Neutrophil (primary cell): ENCODE results near the gene MFN1.

ENCODE experiments used
- H3K27ac ChIP-seq: fragments of 200-600 bp; sonication (generic); 2 replicates; pipeline ENCODE4 v1.5.1; 2016; ENCODE audit warnings: mild to moderate bottlenecking, moderate library complexity
- H3K27me3 ChIP-seq: fragments of 200-600 bp; sonication (generic); 2 replicates; pipeline ENCODE4 v1.6.0; 2016; ENCODE audit warnings: mild to moderate bottlenecking
- H3K36me3 ChIP-seq: fragments of 200-600 bp; sonication (generic); 2 replicates; pipeline ENCODE4 v1.5.1; 2017
- H3K4me1 ChIP-seq, 2 experiments: fragments of 200-600 bp in 1 of 2; sonication (generic) in 1 of 2; 1 replicate in 1 of 2; 2 replicates in 1 of 2; pipeline versions ENCODE4 v1.5.1 to v1.6.1; 2013 to 2016; ENCODE audit warnings: low read depth in 1 of 2, low read length in 1 of 2, mild to moderate bottlenecking in 1 of 2, moderate library complexity in 1 of 2; ENCODE audit not compliant: control insufficient read depth in 1 of 2, insufficient read depth in 1 of 2
- H3K4me3 ChIP-seq, 2 experiments: fragments of 200-600 bp in 1 of 2; sonication (generic) in 1 of 2; 1 replicate in 1 of 2; 2 replicates in 1 of 2; pipeline ENCODE4 v1.5.1; 2013 to 2016; ENCODE audit warnings: low read depth in 1 of 2, low read length in 1 of 2, mild to moderate bottlenecking in 1 of 2, moderate library complexity in 1 of 2
- H3K9me3 ChIP-seq: fragments of 200-600 bp; sonication (generic); 2 replicates; pipeline ENCODE4 v1.5.1; 2016
- CTCF ChIP-seq: fragments of 200-600 bp; sonication (generic); IDR thresholded peaks from 2 replicates; pipeline ENCODE4 v1.5.1; 2016; ENCODE audit warnings: antibody characterized with exemption

MFN1 gene

GRCh38 chr3:179347345-179348194, at the start of gene MFN1:
Gene MFN1 (plus strand): TSS chr3:179347709. CDS start chr3:179348852, 1,143 bp downstream.
- peaks cover 24% of the 10 kb centered on the region for H3K36me3 ChIP-seq
- H3K27me3 ChIP-seq, result peaks cover 7% of the 10 kb centered on the region
- peak; percentile 36 for TF ChIP-seq CTCF
- H3K4me1 ChIP-seq, result peaks cover 16 to 19% of the 10 kb centered on the region in 2 experiments
- peak within 1 kb of the TSS; percentile 88 for H3K27ac ChIP-seq
- H3K4me3 ChIP-seq, result peak within 1 kb of the TSS; percentile 78 to 79
- no peaks in the 10 kb centered on the region for H3K9me3 ChIP-seq

- no peak for TF ChIP-seq CTCF
- H3K27me3 ChIP-seq, result no peaks in the 10 kb centered on the region
These were observed 49.4 kb upstream of the MFN1 start for GRCh38 chr3:179297971-179298725.

GRCh38 chr3:179299316-179299715, 48.2 kb upstream of the MFN1 start:
- Histone ChIP-seq H3K36me3 (no peaks in the 10 kb centered on the region), H3K4me3 (no peak overlapping the region), H3K9me3 (no peaks in the 10 kb centered on the region), H3K4me1 (no peaks in the 10 kb centered on the region), H3K27me3 (no peaks in the 10 kb centered on the region), H3K27ac (no peak overlapping the region)
- no peak for TF ChIP-seq CTCF

More at GRCh38 chr3:179297971-179298725, 49.4 kb upstream of the MFN1 start:
- H3K4me3 ChIP-seq, result no peak overlapping the region
- no peak overlapping the region for H3K27ac ChIP-seq
- H3K4me1 ChIP-seq, result no peaks in the 10 kb centered on the region
- no peaks in the 10 kb centered on the region for H3K36me3 ChIP-seq
- H3K9me3 ChIP-seq, result no peaks in the 10 kb centered on the region

GRCh38 chr3:179299999-179300613, 47.4 kb upstream of the MFN1 start:
- Histone ChIP-seq H3K4me1 (no peaks in the 10 kb centered on the region), H3K27ac (no peak overlapping the region), H3K9me3 (no peaks in the 10 kb centered on the region), H3K27me3 (no peaks in the 10 kb centered on the region), H3K36me3 (no peaks in the 10 kb centered on the region), H3K4me3 (no peak overlapping the region)
- no peak for TF ChIP-seq CTCF

GRCh38 chr3:179301645-179302044, 45.9 kb upstream of the MFN1 start:
- H3K4me1 ChIP-seq, result no peaks in the 10 kb centered on the region
- no peaks in the 10 kb centered on the region for H3K36me3 ChIP-seq
- TF ChIP-seq CTCF, result no peak
- H3K4me3 ChIP-seq, result no peak overlapping the region
- H3K27ac ChIP-seq, result no peak overlapping the region
- no peaks in the 10 kb centered on the region for H3K27me3 ChIP-seq
- H3K9me3 ChIP-seq, result no peaks in the 10 kb centered on the region
